ENCODE results near the gene C1orf74. TPM values are rescaled to one million over a fixed set of nuclear protein-coding genes. Genes with fewer than 3 reads are reported as not detected.

Gene C1orf74
- polyA plus RNA-seq, 1 of the 3 experiments (the other 2 are of a cell fraction): 1.5 TPM

GRCh38 chr1:209770636-209771415 is 13.5 kb downstream of the C1orf74 start:
- ChIA-PET POLR2A (no interaction called here), CTCF (no interaction called here)
- H3K79me2 ChIP-seq (ENCODE audit: insufficient read depth): no peaks in the 10 kb centered on the region
- no peaks in the 10 kb centered on the region for H3K9me3 ChIP-seq
- H3K4me3 ChIP-seq (ENCODE audit: low read depth in 2 of 2, low read length in 1 of 2): no peak overlapping the region
- no peak for TF ChIP-seq ZBTB33 (IDR thresholded peaks at IDR 0.05; ENCODE audit: borderline replicate concordance, low read depth)
- TF ChIP-seq EZH2phosphoT487 (IDR thresholded peaks at IDR 0.05; ENCODE audit: borderline replicate concordance, low read depth): no peak
- no peak for TF ChIP-seq MXI1 (IDR thresholded peaks at IDR 0.05; ENCODE audit: low read depth, low read length)
- no peak for TF ChIP-seq RXRA (IDR thresholded peaks at IDR 0.05; ENCODE audit: borderline replicate concordance, low read depth)
- H3K27me3 ChIP-seq (ENCODE audit: insufficient read depth): no peaks in the 10 kb centered on the region
- no peak overlapping the region for H3K9ac ChIP-seq
- DNase-seq: no peak
- H3K9me2 ChIP-seq: no peaks in the 10 kb centered on the region
- no peaks in the 10 kb centered on the region for H4K20me1 ChIP-seq (ENCODE audit: insufficient read depth)
- no peak overlapping the region for H2AFZ ChIP-seq (ENCODE audit: low read depth)
- peaks cover 18 to 38% of the 10 kb centered on the region in 2 experiments for H3K4me1 ChIP-seq (ENCODE audit: control insufficient read depth in 1 of 2, insufficient read depth in 2 of 2, low read depth in 1 of 2, low read length in 1 of 2)
- H3K27ac ChIP-seq (ENCODE audit: low read depth in 2 of 2, low read length in 1 of 2): no peak overlapping the region
- 93% methylated on average over 17 of the region's 17 CpGs for WGBS (ENCODE audit: low lambda C conversion rate)
- H3F3A ChIP-seq (replicated peaks; ENCODE audit: insufficient read depth): peaks cover 38% of the 10 kb centered on the region
- H3K4me2 ChIP-seq: peak overlapping the region; percentile 70
- H3K36me3 ChIP-seq (replicated peaks in 1 of 2; ENCODE audit: control insufficient read depth in 1 of 2, insufficient read depth in 2 of 2, low read length in 1 of 2): no peaks in the 10 kb centered on the region

- Histone ChIP-seq H3K4me1 (ENCODE audit: control insufficient read depth in 1 of 2, insufficient read depth in 2 of 2, low read depth in 1 of 2, low read length in 1 of 2) (peaks cover 18 to 38% of the 10 kb centered on the region in 2 experiments), H3K9me2 (no peaks in the 10 kb centered on the region), H3K9ac (peak overlapping the region; percentile 85), H3K79me2 (ENCODE audit: insufficient read depth) (no peaks in the 10 kb centered on the region), H3K27me3 (ENCODE audit: insufficient read depth) (no peaks in the 10 kb centered on the region), H3F3A (replicated peaks; ENCODE audit: insufficient read depth) (peaks cover 38% of the 10 kb centered on the region), H3K9me3 (no peaks in the 10 kb centered on the region), H3K4me2 (peak overlapping the region; percentile 70), H2AFZ (ENCODE audit: low read depth) (peak overlapping the region; percentile 57), H3K4me3 (ENCODE audit: low read depth in 2 of 2, low read length in 1 of 2) (no peak overlapping the region), H3K36me3 (replicated peaks in 1 of 2; ENCODE audit: control insufficient read depth in 1 of 2, insufficient read depth in 2 of 2, low read length in 1 of 2) (no peaks in the 10 kb centered on the region), H3K27ac (ENCODE audit: low read depth in 2 of 2, low read length in 1 of 2) (peak overlapping the region; percentile 90 to 100), H4K20me1 (ENCODE audit: insufficient read depth) (no peaks in the 10 kb centered on the region)
- POLR2A ChIA-PET: no interaction called here
- TF ChIP-seq CTCF (IDR thresholded peaks at IDR 0.05): peak; percentile 46
- TF ChIP-seq FOSL2 (IDR thresholded peaks at IDR 0.05; ENCODE audit: borderline replicate concordance, low read depth): no peak
- CTCF ChIA-PET: no interaction called here
- no peak for DNase-seq
- WGBS (ENCODE audit: low lambda C conversion rate): 44% methylated on average over 7 of the region's 7 CpGs
Measured at GRCh38 chr1:209769971-209770370, 14.4 kb downstream of the C1orf74 start.
